Raji (cell line): Measurements from ENCODE around the gene B3GALT2.

Source experiments
- POLR2A ChIP-seq: IDR thresholded peaks from 2 replicates; pipeline ENCODE4 v1.6.1; 2011; ENCODE audit warnings: low read depth, low read length, control low read depth; ENCODE audit not compliant: insufficient read depth

The B3GALT2 gene

GRCh38 chr1:193189442-193190095 is 3.2 kb upstream of the B3GALT2 start:
- TF ChIP-seq POLR2A: no peak

GRCh38 chr1:193187114-193187513 is 701 bp upstream of the B3GALT2 start:
- no peak for TF ChIP-seq POLR2A

GRCh38 chr1:193185211-193185610 is 1.2 kb downstream of the B3GALT2 start:
- no peak for TF ChIP-seq POLR2A

GRCh38 chr1:193184776-193185175 is 1.6 kb downstream of the B3GALT2 start:
- no peak for TF ChIP-seq POLR2A

GRCh38 chr1:193183019-193183627 is 3.3 kb downstream of the B3GALT2 start:
- TF ChIP-seq POLR2A: no peak

- no peak for TF ChIP-seq POLR2A
Measured at GRCh38 chr1:193181985-193182384, 4.4 kb downstream of the B3GALT2 start.

GRCh38 chr1:193181536-193181935 is 4.9 kb downstream of the B3GALT2 start:
- TF ChIP-seq POLR2A: no peak

- TF ChIP-seq POLR2A: no peak
Measured at GRCh38 chr1:193179094-193179493, 7.3 kb downstream of the B3GALT2 start.

- TF ChIP-seq POLR2A: no peak
Measured at GRCh38 chr1:193176788-193177187, 9.6 kb downstream of the B3GALT2 start.

GRCh38 chr1:193176113-193176512 is 10.3 kb downstream of the B3GALT2 start:
- no peak for TF ChIP-seq POLR2A

- no peak for TF ChIP-seq POLR2A
Measured at GRCh38 chr1:193157360-193157759, 29.1 kb downstream of the B3GALT2 start.

GRCh38 chr1:193156822-193157142 is 29.6 kb downstream of the B3GALT2 start:
- no peak for TF ChIP-seq POLR2A

GRCh38 chr1:193156117-193156821 is 30.1 kb downstream of the B3GALT2 start:
- TF ChIP-seq POLR2A: no peak

- TF ChIP-seq POLR2A: no peak
Measured at GRCh38 chr1:193144999-193145398, 41.4 kb downstream of the B3GALT2 start.

- TF ChIP-seq POLR2A: no peak
Measured at GRCh38 chr1:193144361-193144938, 42.0 kb downstream of the B3GALT2 start.

- no peak for TF ChIP-seq POLR2A
Measured at GRCh38 chr1:193143285-193143684, 43.1 kb downstream of the B3GALT2 start.
